Neural crest cell (in vitro differentiated cells): ENCODE data around the gene RMDN3. TPM values are rescaled to one million over a fixed set of nuclear protein-coding genes. Genes with fewer than 3 reads are reported as not detected.

Experiments used
- DNase-seq: peaks from one replicate; pipeline ENCODE4 v3.0.0; 2021; ENCODE audit warnings: low read depth, mixed read lengths, low spot score
- H3K27ac Mint-ChIP-seq: one replicate; pipeline ENCODE4 v1.8.0; 2021; ENCODE audit warnings: mild to moderate bottlenecking, mixed read lengths; ENCODE audit not compliant: unreplicated experiment
- H3K27me3 Mint-ChIP-seq: 2 replicates; pipeline ENCODE4 v1.8.0; 2021; ENCODE audit warnings: low read depth, mild to moderate bottlenecking, mixed read lengths
- H3K36me3 Mint-ChIP-seq: 2 replicates; pipeline ENCODE4 v1.8.0; 2021; ENCODE audit warnings: low read depth, mild to moderate bottlenecking, mixed read lengths
- H3K4me1 Mint-ChIP-seq: 2 replicates; pipeline ENCODE4 v1.8.0; 2021; ENCODE audit warnings: mixed read lengths
- H3K4me3 Mint-ChIP-seq: one replicate; pipeline ENCODE4 v1.8.0; 2021; ENCODE audit warnings: mild to moderate bottlenecking, mixed read lengths
- H3K9me3 Mint-ChIP-seq: 2 replicates; pipeline ENCODE4 v1.8.0; 2021; ENCODE audit warnings: mixed read lengths
- CTCF ChIP-seq: fragments of 200-600 bp; sonication (generic); conservative IDR thresholded peaks from 2 replicates; pipeline ENCODE4 v1.5.0; 2021; ENCODE audit warnings: antibody characterized with exemption, mild to moderate bottlenecking
- total RNA-seq: library from RNA; stranded (reverse); gene quantifications from 2 replicates; pipeline ENCODE4 v1.2.1, GENCODE V29; 2021

The RMDN3 gene
- total RNA-seq, 1 donor from 2014 or later, result 32.2 TPM

GRCh38 chr15:40697916-40698315 lies 57.1 kb downstream of the RMDN3 start:
- Mint-ChIP-seq H3K9me3 (no peaks in the 10 kb centered on the region), H3K27ac (no peak overlapping the region), H3K4me1 (peaks cover 33% of the 10 kb centered on the region), H3K27me3 (no peaks in the 10 kb centered on the region), H3K36me3 (peaks cover 3% of the 10 kb centered on the region), H3K4me3 (peak overlapping the region; percentile 65)
- no peak for TF ChIP-seq CTCF
- no peak for DNase-seq

GRCh38 chr15:40696228-40696627 lies 58.8 kb downstream of the RMDN3 start:
- Mint-ChIP-seq H3K27me3 (no peaks in the 10 kb centered on the region), H3K27ac (no peak overlapping the region), H3K36me3 (no peaks in the 10 kb centered on the region), H3K4me1 (peaks cover 33% of the 10 kb centered on the region), H3K4me3 (peak overlapping the region; percentile 93), H3K9me3 (no peaks in the 10 kb centered on the region)
- no peak for TF ChIP-seq CTCF
- no peak for DNase-seq

- Mint-ChIP-seq H3K9me3 (no peaks in the 10 kb centered on the region), H3K27me3 (no peaks in the 10 kb centered on the region), H3K36me3 (no peaks in the 10 kb centered on the region), H3K27ac (peak overlapping the region; percentile 92), H3K4me3 (peak overlapping the region; percentile 93), H3K4me1 (peaks cover 33% of the 10 kb centered on the region)
- no peak for TF ChIP-seq CTCF
- no peak for DNase-seq
Measured at GRCh38 chr15:40695469-40695890, 59.6 kb downstream of the RMDN3 start.

- peaks cover 33% of the 10 kb centered on the region for H3K4me1 Mint-ChIP-seq
- peak; percentile 86 for DNase-seq
- H3K36me3 Mint-ChIP-seq, result no peaks in the 10 kb centered on the region
- no peaks in the 10 kb centered on the region for H3K9me3 Mint-ChIP-seq
- H3K4me3 Mint-ChIP-seq, result peak within 1 kb of the TSS; percentile 93
- TF ChIP-seq CTCF, result no peak
- H3K27ac Mint-ChIP-seq, result peak within 1 kb of the TSS; percentile 100
- H3K27me3 Mint-ChIP-seq, result no peaks in the 10 kb centered on the region
Measured at GRCh38 chr15:40694688-40695468, 60.2 kb downstream of the RMDN3 start, which contains the start of gene RAD51. RAD51 (plus strand) TSS chr15:40695174; CDS start chr15:40698759, 3,585 bp downstream.

GRCh38 chr15:40693904-40694687 lies 61.0 kb downstream of the RMDN3 start:
- H3K4me1 Mint-ChIP-seq, result peaks cover 33% of the 10 kb centered on the region
- TF ChIP-seq CTCF, result no peak
- no peaks in the 10 kb centered on the region for H3K9me3 Mint-ChIP-seq
- H3K36me3 Mint-ChIP-seq, result no peaks in the 10 kb centered on the region
- peak overlapping the region; percentile 100 for H3K27ac Mint-ChIP-seq
- no peaks in the 10 kb centered on the region for H3K27me3 Mint-ChIP-seq
- peak overlapping the region; percentile 93 for H3K4me3 Mint-ChIP-seq
- DNase-seq, result no peak
